Muscle of leg (tissue), 16 donors: ENCODE measurements around the gene CA5A. TPM values are rescaled to one million over a fixed set of nuclear protein-coding genes. Genes with fewer than 3 reads are reported as not detected.
A peak's percentile ranks its signal among the peaks of the same experiment; 100 is the strongest.
"Not testable (repeated sequence)": the region's sequence is repeated elsewhere in the genome, so short reads cannot be mapped to it uniquely, and the experiment has no call there.

Experiments
- DNase-seq: peaks from one replicate; pipeline ENCODE4 v3.0.0; 2013
- H3K27ac ChIP-seq: one replicate; pipeline ENCODE4 v1.5.1; 2013; ENCODE audit warnings: mild to moderate bottlenecking, low read length, control low read depth
- H3K27me3 ChIP-seq: one replicate; pipeline ENCODE4 v1.6.1; 2013; ENCODE audit warnings: low read length; ENCODE audit not compliant: control insufficient read depth, insufficient read depth
- H3K36me3 ChIP-seq: one replicate; pipeline ENCODE4 v1.6.1; 2013; ENCODE audit warnings: low read length; ENCODE audit not compliant: control insufficient read depth, insufficient read depth
- H3K4me1 ChIP-seq: one replicate; pipeline ENCODE4 v1.6.1; 2013; ENCODE audit warnings: low read length; ENCODE audit not compliant: control insufficient read depth, insufficient read depth
- H3K4me3 ChIP-seq: one replicate; pipeline ENCODE4 v1.5.1; 2013; ENCODE audit warnings: low read length, control low read depth
- H3K9me3 ChIP-seq: replicated peaks from 2 replicates; pipeline ENCODE4 v1.6.1; 2013; ENCODE audit warnings: low read depth, low read length; ENCODE audit not compliant: control insufficient read depth
- WGBS: methylation state at CpG from one replicate; pipeline ENCODE4 v1.1.5; 2013; ENCODE audit warnings: missing lambda C conversion rate; ENCODE audit not compliant: insufficient coverage; 5-methylcytosine and 5-hydroxymethylcytosine counted together
- long read RNA-seq, 11 donors: transcript quantifications; one replicate each; lab custom pipeline, GENCODE V29; 2026
- polyA plus RNA-seq, 8 donors: library from polyadenylated mRNA; unstranded; fragments of 120-200 nt; gene quantifications; one replicate each; pipeline versions ENCODE4 v1.2.1 to v1.2.3, GENCODE V29; 2013; ENCODE audit warnings: inconsistent platforms in 1 of 8, low replicate concordance in 1 of 8; ENCODE audit not compliant: insufficient read length in 8 of 8, insufficient read depth in 1 of 8
- total RNA-seq: library from RNA; stranded (reverse); fragments of 120-200 nt; gene quantifications from one replicate; pipeline ENCODE4 v1.2.4, GENCODE V29; 2013

CA5A gene
- total RNA-seq = not detected
- polyA plus RNA-seq = under 1 TPM in 6 of 8 donors, not detected in 2; 0.03 to 0.26 (median 0.06) TPM
- long read RNA-seq, donor 1 = 0 reads
- long read RNA-seq, donor 2 = 0 reads
- long read RNA-seq, donor 3 = 0 reads
- long read RNA-seq, donor 4 = 0 reads
- long read RNA-seq, donor 5 = 0 reads
- long read RNA-seq, donor 6 = 0 reads
- long read RNA-seq, donor 7 = 0 reads
- long read RNA-seq, donor 8 = 0 reads
- long read RNA-seq, donor 9 = 0 reads
- long read RNA-seq, donor 10 = 0 reads
- long read RNA-seq, donor 11 = 0 reads

DNA sequence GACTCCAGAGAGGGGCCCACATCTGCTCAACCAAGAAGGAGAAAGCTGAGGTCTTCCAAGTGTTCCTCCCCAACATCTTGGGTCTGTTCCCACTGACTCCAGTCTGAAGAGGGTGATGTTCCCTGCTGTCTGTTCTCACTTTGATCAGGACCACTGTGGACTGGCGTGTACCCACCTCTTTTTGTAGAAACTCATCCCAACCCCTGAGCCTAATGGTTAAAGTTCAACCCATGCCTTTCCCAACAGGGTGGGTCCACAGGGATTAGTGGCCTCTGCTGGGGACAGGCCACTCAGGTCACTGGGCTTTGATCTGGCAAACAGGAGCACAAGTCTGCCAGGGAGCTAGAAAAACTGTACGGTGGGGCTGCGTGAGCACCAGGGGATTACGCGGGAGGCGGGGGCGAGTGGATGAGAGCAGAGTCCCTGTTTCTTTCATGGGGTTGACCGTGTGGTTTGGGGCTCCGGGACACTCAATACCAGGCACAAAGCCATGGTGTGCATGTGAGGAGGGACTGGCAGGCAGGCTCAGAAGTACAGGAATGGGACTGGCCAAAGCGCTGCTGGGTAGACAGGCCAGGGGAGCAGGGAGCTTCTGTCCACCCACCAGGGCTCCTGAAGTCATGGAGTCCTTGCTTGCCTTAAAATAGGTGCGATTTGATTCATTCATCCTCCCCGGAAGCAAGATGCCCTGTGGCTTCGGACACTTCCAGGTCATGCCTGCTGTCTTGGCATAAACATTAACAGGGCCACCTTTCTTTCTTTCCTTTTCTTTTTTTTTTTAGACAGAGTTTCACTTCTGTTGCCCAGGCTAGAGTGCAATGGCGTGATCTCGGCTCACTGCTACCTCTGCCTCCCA, at the start of gene CA5A:
TSS of gene CA5A (minus strand) at position 155 of the 856 bp plus-strand sequence. CDS start at position 76, 79 bp downstream.
- WGBS = 84% methylated on average over 15 of the region's 15 CpGs
- DNase-seq = no peak
- H3K4me3 ChIP-seq = no peak within 1 kb of the TSS
- no peaks in the 10 kb centered on the region for H3K36me3 ChIP-seq
- H3K27ac ChIP-seq = no peak within 1 kb of the TSS
- peaks cover 3% of the 10 kb centered on the region for H3K27me3 ChIP-seq
- no peaks in the 10 kb centered on the region for H3K4me1 ChIP-seq
- no peaks in the 10 kb centered on the region for H3K9me3 ChIP-seq

DNA sequence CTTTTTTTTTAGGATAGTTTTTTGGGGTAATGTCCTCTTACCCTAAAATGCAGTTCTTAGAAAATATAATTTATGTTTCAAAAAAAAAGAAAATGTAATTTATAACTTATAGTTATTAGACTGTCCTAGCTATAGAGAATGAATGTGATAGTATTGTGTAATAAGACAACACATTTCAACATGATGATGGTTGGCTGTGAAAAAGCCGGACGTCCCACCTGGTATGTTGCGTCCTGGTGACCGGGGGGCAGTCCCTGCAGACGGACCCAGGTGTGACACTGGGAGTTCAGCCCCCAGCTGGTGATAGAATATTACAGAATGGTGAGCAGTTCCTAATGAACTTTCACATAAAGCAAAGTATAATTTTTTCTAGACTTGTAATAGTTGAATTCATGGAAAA, 49.2 kb upstream of the CA5A start:
- H3K27ac ChIP-seq, H3K27me3 ChIP-seq, H3K4me3 ChIP-seq, DNase-seq, H3K9me3 ChIP-seq, H3K4me1 ChIP-seq: not testable (repeated sequence)
- peaks cover 23% of the 10 kb centered on the region for H3K36me3 ChIP-seq
- no CpG with 5 or more reads among the region's 5 CpGs for WGBS

DNA sequence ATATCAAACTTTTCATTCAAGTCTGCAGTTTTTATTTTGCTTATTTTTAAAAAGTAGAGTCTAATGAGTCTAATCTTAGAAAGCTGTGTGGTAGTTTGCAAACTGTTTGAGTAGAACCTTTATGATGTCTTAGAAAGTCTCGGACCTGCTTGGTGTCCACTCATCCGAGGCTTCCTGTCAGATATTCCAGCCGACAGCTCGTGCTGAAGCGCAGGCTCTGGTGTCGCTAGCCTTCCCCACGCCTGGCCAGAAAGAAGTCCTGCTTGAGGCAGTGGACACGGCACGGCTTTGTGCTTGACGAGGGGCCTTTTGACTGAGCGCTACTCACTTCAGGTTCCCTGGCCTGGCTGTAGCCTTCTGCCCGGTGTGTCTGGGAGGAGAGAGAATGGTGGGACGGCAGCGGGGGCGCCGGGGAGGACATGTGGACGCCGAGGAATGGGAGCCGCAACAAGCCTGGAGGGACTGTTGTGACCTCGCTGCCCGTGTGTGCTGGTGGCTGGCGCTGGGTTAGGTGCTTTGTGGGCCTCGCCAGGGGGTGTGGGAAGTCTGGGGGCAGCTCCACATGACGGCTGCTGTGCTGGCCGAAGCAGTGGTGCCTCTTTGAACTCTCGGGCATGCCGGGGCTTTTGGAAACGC, 48.4 kb upstream of the CA5A start:
- Histone ChIP-seq H3K27ac (no peak overlapping the region), H3K36me3 (peaks cover 23% of the 10 kb centered on the region), H3K27me3 (no peaks in the 10 kb centered on the region), H3K9me3 (no peaks in the 10 kb centered on the region), H3K4me3 (no peak overlapping the region), H3K4me1 (no peaks in the 10 kb centered on the region)
- DNase-seq = no peak
- WGBS = 91% methylated on average over 24 of the region's 28 CpGs

DNA sequence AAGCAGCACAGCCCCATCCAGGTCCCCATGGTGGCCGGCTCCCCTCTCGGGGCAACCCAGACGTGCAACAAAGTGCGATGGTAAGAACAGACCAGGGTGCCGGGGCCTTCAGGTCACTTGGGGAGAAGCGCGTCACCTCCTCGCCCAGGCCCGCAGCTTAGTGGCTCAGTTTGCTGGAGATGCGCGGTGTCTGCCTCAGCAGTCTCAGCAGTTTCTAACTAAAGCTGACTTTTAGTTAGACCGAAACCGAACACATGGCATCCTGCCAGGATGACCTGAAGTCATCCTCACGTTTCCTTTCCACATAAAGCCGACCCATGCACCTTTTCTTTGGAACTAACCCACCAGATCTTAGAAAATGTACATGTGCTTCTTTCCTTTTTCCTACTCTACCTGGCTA, 47.9 kb upstream of the CA5A start:
- not testable (repeated sequence) for H3K4me1 ChIP-seq, H3K9me3 ChIP-seq, H3K27me3 ChIP-seq, H3K27ac ChIP-seq, H3K4me3 ChIP-seq, DNase-seq
- WGBS = 64% methylated on average over 10 of the region's 15 CpGs
- peaks cover 22% of the 10 kb centered on the region for H3K36me3 ChIP-seq

DNA sequence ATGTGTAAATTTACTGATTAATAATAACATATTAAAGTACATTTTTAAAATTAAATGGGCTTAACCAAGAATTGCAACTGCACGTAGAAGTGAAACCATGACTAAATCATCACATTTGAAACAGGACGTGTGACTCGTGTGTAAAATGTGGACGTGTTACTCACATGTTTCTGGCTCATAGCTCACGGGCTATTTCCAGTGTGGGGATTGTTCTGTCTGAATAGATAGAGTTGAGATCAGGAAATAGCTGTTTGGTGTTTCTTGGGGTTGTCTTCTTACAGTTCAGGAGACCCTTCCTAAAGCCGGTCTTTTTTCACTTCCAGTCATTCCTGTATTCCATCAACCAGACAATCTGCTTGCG, 47.4 kb upstream of the CA5A start:
- peaks cover 21% of the 10 kb centered on the region for H3K36me3 ChIP-seq
- not testable (repeated sequence) for H3K27ac ChIP-seq

DNA sequence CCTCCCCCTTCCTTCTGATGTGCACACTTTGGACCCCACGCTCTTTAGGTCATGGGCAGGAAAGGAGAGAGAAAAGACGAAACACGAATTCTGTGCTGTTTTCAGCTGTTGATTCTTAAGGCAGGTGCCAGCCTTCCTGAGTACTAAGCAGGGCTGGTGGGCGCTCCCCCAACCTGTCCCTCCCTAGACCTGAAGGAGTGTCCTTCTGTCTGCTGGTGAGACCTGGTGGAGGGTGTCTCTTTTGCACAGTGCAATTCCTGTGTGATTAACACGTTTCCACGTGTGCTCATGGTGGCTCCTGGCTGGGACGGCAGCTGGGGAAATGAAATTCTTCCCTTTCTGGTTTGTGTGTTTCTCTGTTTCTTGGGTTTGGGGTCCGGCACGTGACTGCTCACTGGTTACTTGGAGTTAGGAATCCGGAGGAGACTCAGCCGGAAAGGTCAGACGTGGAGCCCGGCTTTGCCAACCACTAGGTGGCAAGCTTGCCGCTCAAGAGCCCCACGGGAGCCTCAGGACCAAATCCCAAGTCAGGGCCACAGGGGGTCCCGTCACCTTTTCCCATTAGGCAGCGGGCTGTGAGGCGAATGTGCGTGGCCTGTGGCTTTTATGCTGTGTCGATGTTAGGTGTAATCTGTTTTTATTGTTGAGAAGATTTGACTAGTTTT, 46.9 kb upstream of the CA5A start:
- H3K27ac ChIP-seq, H3K4me1 ChIP-seq, DNase-seq, H3K4me3 ChIP-seq, H3K27me3 ChIP-seq, H3K9me3 ChIP-seq: not testable (repeated sequence)
- 51% methylated on average over 8 of the region's 20 CpGs for WGBS
- peaks cover 21% of the 10 kb centered on the region for H3K36me3 ChIP-seq

More for the DNA sequence above, 47.4 kb upstream of the CA5A start:
- H3K4me3 ChIP-seq, H3K9me3 ChIP-seq, H3K4me1 ChIP-seq, H3K27me3 ChIP-seq: not testable (repeated sequence)
- WGBS = no CpG with 5 or more reads among the region's 7 CpGs
- DNase-seq = peak; percentile 54

DNA sequence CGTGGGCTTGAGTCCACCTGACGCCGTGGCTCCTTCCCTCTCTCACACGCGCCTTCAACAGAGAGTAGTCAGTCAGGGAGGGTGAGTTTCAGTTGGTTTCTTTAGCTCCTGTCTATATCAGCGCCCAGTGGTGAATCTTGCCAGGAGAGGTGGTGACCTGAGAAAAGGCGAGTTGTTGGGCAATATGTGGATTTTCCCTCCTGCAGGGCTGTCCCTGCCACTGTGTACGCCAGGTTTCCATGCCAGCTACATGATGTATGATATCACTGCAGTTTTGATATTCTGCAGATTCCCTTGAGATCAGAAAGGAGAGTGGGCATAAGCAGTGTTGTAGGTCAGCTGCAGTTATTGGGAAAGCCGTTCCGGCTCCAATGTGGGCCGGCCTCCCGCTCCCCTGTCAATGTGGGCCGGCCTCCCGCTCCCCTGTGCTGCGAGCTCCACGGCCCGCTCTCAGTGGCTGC, 46.3 kb upstream of the CA5A start:
- H3K9me3 ChIP-seq = no peaks in the 10 kb centered on the region
- DNase-seq = no peak
- H3K4me3 ChIP-seq = no peak overlapping the region
- H3K27me3 ChIP-seq = no peaks in the 10 kb centered on the region
- 92% methylated on average over 2 of the region's 17 CpGs for WGBS
- H3K4me1 ChIP-seq = no peaks in the 10 kb centered on the region
- no peak overlapping the region for H3K27ac ChIP-seq
- H3K36me3 ChIP-seq = peaks cover 21% of the 10 kb centered on the region

DNA sequence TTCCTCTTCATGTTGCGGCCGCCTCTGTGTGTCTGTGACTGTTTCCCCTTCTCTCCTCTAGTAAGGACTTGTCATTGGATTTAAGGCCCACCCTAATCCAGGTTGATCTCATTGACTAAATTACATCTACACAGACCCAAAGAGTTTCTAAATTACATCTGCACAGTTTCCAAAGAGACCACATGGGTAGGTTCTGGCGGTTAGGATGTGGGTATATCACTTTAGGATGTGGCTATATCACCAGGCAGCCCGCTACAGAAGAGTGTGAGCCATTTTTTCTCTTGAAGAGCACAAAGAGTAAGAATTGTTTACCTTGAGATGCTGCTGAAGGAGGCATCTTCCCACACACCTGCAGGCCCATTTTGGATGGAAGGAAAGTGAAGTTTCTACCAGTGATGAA, 45.0 kb upstream of the CA5A start:
- H3K9me3 ChIP-seq, H3K4me1 ChIP-seq, DNase-seq, H3K4me3 ChIP-seq, H3K27ac ChIP-seq, H3K27me3 ChIP-seq: not testable (repeated sequence)
- H3K36me3 ChIP-seq = peaks cover 21% of the 10 kb centered on the region
- 100% methylated on average over 1 of the region's 4 CpGs for WGBS

DNA sequence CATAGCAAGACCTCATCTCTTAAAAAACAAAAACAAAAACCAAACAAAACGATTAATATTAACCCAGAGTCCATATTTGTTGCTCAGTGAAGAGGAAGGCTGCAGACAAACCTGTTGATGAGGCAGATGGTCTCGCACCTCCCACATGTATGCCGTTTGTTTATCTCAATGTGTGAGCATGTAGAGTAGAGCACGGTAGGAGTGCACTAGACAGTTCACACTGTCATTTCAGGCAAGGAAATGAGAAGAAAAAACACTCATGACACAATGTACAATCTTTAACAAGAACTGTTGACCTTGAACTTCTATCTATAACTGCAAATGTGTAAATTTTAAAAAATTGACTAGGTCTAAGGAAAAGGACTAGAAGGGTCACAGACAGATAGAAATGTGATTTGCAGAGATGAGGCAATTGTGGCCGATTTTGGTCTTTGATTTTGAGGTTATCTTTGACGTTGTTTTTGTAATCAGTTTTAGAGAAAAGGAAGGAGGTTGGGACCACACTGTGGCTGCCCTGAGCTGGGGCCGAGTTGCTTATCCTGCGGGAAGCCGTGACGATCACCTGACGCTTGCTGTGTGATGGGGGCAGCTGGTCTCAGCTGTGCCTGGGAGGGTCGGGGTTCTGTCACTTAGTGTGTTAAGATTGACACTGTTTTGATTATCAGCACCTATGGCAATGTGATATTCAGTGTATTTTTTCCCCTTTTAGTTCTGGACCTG, 43.7 kb upstream of the CA5A start:
- not testable (repeated sequence) for H3K4me1 ChIP-seq, H3K4me3 ChIP-seq, DNase-seq, H3K9me3 ChIP-seq, H3K27me3 ChIP-seq, H3K27ac ChIP-seq
- peaks cover 22% of the 10 kb centered on the region for H3K36me3 ChIP-seq
- WGBS = 67% methylated on average over 1 of the region's 12 CpGs
